ENCODE results near the gene RPL10.
"Not testable (repeated sequence)": the region's sequence is repeated elsewhere in the genome, so short reads cannot be mapped to it uniquely, and the experiment has no call there.

The RPL10 gene

GRCh38 chrX:154378059-154378798, 19.9 kb upstream of the RPL10 start:
- no peak for DNase-seq

GRCh38 chrX:154378799-154379568, 19.2 kb upstream of the RPL10 start, which contains the start of gene EMD:
Gene EMD (plus strand): TSS chrX:154379295. CDS start chrX:154379485, 190 bp downstream.
- peak; percentile 94 for DNase-seq

GRCh38 chrX:154379569-154379951, 18.6 kb upstream of the RPL10 start:
- no peak for DNase-seq

- DNase-seq = no peak
Measured at GRCh38 chrX:154380153-154380552, 18.0 kb upstream of the RPL10 start.

GRCh38 chrX:154380787-154381186, 17.4 kb upstream of the RPL10 start:
- no peak for DNase-seq

GRCh38 chrX:154381271-154381670, 16.9 kb upstream of the RPL10 start:
- no peak for DNase-seq

- no peak for DNase-seq
Measured at GRCh38 chrX:154382483-154383069, 15.6 kb upstream of the RPL10 start.

- no peak for DNase-seq
Measured at GRCh38 chrX:154383359-154384283, 14.6 kb upstream of the RPL10 start.

- DNase-seq = no peak
Measured at GRCh38 chrX:154384284-154384892, 13.8 kb upstream of the RPL10 start.

- DNase-seq = not testable (repeated sequence)
Measured at GRCh38 chrX:154388094-154388493, 10.1 kb upstream of the RPL10 start.

GRCh38 chrX:154388649-154389048, 9.5 kb upstream of the RPL10 start:
- DNase-seq = not testable (repeated sequence)

GRCh38 chrX:154389812-154390747, 8.1 kb upstream of the RPL10 start:
- DNase-seq = not testable (repeated sequence)

GRCh38 chrX:154396363-154396762, 1.8 kb upstream of the RPL10 start:
- not testable (repeated sequence) for DNase-seq

GRCh38 chrX:154396973-154397887, 947 bp upstream of the RPL10 start:
- DNase-seq = no peak

GRCh38 chrX:154398668-154399526, 720 bp downstream of the RPL10 start:
- DNase-seq = peak; percentile 53

- no peak for DNase-seq
Measured at GRCh38 chrX:154399527-154400368, 1.6 kb downstream of the RPL10 start.

- not testable (repeated sequence) for DNase-seq
Measured at GRCh38 chrX:154400369-154400817, 2.2 kb downstream of the RPL10 start.
